ENCODE data around the gene POLE2. TPM values are rescaled to one million over a fixed set of nuclear protein-coding genes. Genes with fewer than 3 reads are reported as not detected.

Gene POLE2
- total and polyA plus RNA-seq, 2 of the 13 experiments (the other 11 are each of a cell fraction or from before 2014, with no cell fraction given): 16.6 to 37.0 TPM

DNA sequence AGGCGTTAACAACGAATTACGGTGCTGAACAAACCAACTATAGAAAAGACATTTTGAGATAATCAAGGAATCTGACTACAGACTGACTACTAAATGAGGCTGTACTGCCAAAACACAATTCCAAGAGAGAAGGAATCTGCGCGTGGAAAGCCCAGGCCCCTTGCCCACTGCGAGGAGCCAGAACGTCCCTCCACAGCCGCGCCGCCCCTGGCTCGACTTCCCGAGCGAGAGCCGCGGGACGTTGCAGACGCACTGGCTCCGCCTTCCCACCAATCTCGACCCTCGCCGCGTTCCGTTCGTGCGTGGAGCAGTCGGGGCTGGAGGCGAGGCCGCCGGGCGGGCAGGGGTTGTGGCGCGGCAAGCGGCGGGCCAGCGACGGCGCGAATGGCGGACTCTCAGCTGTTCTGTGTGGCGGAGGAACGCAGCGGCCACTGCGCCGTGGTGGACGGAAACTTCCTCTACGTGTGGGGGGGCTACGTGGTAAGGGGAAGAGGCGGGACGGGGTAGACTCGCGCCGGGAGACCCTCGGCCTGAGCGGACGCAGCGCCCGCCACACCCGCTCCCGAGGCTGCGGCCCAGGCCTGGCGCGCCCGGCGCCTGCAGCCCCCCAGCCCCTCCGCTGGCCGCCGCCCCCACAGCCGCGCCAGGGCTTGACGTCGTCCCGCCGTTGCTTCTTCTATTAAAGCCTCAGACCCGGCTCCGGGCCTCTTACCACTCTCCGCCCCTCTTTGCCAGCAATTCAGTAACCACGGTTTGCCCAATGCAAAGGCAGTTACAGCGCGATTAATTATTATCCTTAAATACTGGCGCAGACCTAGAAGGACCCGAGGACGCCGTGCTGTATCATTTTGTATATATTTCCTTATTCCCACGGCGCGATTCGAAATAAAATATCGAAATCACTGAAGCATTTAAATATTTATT lies 5.1 kb upstream of the POLE2 start, which contains the start of gene KLHDC1 (continued):
- TF ChIP-seq, protein P1, sequence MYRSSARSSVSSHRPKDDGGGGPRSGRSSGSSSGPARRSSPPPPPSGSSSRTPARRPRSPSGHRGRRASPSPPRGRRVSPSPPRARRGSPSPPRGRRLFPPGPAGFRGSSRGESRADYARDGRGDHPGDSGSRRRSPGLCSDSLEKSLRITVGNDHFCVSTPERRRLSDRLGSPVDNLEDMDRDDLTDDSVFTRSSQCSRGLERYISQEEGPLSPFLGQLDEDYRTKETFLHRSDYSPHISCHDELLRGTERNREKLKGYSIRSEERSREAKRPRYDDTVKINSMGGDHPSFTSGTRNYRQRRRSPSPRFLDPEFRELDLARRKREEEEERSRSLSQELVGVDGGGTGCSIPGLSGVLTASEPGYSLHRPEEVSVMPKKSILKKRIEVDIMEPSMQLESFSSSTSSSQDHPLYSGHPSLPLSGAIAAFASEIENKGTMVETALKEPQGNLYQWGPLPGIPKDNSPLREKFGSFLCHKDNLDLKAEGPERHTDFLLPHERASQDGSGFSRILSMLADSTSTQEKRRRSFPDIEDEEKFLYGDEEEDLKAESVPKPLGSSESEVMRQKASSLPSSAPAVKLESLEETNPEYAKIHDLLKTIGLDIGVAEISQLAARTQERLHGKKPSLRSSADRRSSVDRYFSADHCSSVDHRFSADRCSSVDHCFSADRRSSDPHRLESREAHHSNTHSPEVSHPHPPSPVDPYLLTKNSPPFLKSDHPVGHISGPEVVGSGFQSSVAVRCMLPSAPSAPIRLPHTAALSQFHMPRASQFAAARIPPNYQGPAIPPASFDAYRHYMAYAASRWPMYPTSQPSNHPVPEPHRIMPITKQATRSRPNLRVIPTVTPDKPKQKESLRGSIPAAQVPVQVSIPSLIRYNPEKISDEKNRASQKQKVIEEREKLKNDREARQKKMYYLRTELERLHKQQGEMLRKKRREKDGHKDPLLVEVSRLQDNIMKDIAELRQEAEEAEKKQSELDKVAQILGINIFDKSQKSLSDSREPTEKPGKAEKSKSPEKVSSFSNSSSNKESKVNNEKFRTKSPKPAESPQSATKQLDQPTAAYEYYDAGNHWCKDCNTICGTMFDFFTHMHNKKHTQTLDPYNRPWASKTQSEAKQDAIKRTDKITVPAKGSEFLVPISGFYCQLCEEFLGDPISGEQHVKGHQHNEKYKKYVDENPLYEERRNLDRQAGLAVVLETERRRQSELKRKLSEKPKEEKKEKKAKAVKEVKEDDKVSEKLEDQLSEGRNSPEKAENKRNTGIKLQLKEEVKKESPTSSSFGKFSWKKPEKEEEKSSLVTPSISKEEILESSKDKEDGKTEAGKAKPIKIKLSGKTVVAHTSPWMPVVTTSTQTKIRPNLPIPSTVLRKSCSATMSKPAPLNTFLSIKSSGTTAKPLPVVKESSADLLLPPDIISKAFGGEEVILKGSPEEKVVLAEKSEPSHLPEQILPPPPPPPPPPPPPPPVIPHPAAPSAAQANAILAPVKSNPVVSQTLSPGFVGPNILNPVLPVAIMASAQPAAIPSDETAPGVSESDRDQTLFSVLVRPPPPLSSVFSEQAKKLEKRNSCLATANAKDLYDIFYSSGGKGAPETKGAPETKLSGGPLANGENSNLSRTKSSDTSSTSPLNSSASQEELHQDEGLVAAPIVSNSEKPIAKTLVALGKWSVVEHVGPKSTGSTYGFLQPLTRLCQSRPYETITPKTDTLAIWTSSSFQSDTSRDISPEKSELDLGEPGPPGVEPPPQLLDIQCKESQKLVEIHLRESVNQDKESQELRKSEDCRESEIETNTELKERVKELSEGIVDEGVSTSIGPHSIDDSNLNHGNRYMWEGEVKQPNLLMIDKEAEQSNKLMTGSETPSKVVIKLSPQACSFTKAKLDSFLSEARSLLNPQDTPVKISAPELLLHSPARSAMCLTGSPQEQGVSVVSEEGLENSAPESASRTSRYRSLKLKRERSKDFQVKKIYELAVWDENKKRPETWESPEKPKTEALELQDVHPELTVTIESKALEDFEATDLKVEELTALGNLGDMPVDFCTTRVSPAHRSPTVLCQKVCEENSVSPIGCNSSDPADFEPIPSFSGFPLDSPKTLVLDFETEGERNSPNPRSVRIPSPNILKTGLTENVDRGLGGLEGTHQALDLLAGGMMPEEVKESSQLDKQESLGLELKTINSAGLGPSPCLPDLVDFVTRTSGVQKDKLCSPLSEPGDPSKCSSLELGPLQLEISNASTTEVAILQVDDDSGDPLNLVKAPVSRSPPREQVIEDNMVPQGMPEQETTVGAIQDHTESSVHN (CRISPR knock-in tag; IDR thresholded peaks at IDR 0.05): no peak
- TF ChIP-seq ZNF251 (CRISPR knock-in tag; IDR thresholded peaks at IDR 0.05) (no peak), TP53 (CRISPR knock-in tag; conservative IDR thresholded peaks at IDR 0.05) (no peak), TBX3 (IDR thresholded peaks at IDR 0.05; ENCODE audit: borderline replicate concordance) (no peak), PRDM10 (CRISPR knock-in tag; IDR thresholded peaks at IDR 0.05; ENCODE audit: low read depth) (no peak), ZSCAN20 (CRISPR knock-in tag; IDR thresholded peaks at IDR 0.05; ENCODE audit: borderline replicate concordance) (no peak), DNMT3B (CRISPR knock-in tag; conservative IDR thresholded peaks at IDR 0.05) (no peak), ZNF776 (CRISPR knock-in tag; IDR thresholded peaks at IDR 0.05) (peak; percentile 96), ZNF205 (CRISPR knock-in tag; IDR thresholded peaks at IDR 0.05) (peak; percentile 67; the same call in 1 of the 2 replicates), FLYWCH1 (CRISPR knock-in tag; IDR thresholded peaks at IDR 0.05) (no peak), ZZZ3 (CRISPR knock-in tag; IDR thresholded peaks at IDR 0.05; ENCODE audit: borderline replicate concordance) (no peak), MXI1 (IDR thresholded peaks at IDR 0.05; ENCODE audit: borderline replicate concordance, low read depth, low read length) (no peak), EED (CRISPR knock-in tag; IDR thresholded peaks at IDR 0.05) (0 out of 2 replicates have a peak, but pooled peaks have one; percentile 84), ZNF451 (CRISPR knock-in tag; IDR thresholded peaks at IDR 0.05) (peak; percentile 94), KLF13 (CRISPR knock-in tag; IDR thresholded peaks at IDR 0.05) (peak; percentile 81; the same call in 1 of the 2 replicates)
- TF ChIP-seq, protein P2, sequence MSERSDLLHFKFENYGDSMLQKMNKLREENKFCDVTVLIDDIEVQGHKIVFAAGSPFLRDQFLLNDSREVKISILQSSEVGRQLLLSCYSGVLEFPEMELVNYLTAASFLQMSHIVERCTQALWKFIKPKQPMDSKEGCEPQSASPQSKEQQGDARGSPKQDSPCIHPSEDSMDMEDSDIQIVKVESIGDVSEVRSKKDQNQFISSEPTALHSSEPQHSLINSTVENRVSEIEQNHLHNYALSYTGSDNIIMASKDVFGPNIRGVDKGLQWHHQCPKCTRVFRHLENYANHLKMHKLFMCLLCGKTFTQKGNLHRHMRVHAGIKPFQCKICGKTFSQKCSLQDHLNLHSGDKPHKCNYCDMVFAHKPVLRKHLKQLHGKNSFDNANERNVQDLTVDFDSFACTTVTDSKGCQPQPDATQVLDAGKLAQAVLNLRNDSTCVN (CRISPR knock-in tag; IDR thresholded peaks at IDR 0.05; ENCODE audit: borderline replicate concordance): peak; percentile 72; the same call in 1 of the 2 replicates
